ENCODE results near the gene UNC5A.

Gene UNC5A

DNA sequence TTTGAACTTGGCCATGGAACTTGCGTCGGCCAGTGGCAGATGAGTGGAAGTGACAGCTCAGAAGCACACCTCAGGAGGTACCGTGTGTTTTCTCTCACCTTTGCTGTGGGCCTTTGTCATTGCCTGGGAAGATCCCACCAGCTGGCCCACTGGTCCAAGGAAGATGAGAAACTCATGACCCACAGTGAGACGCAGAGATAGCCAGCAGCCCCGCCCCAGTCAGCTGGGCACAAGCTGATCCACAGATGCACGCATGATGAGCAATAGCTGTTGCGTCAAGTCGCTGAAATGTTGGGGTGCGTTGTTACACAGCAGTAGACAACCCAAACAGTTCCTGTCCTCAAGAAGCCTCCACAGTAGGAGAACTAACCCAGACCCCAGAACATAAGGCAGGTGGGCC lies 30.8 kb upstream of the UNC5A start:
- TF ChIP-seq TAF1 (IDR thresholded peaks at IDR 0.05; ENCODE audit: borderline replicate concordance, insufficient read depth, low read length) (no peak), SIN3A (IDR thresholded peaks at IDR 0.05; ENCODE audit: borderline replicate concordance, insufficient read depth, low read length) (no peak), POLR2AphosphoS5 (IDR thresholded peaks at IDR 0.05; ENCODE audit: low read depth, low read length) (no peak), FOXP2 (optimal IDR thresholded peaks at IDR 0.05; ENCODE audit: borderline replicate concordance, extremely low read depth, extremely low read length, insufficient read depth) (no peak)
- TF ChIP-seq, protein P1, sequence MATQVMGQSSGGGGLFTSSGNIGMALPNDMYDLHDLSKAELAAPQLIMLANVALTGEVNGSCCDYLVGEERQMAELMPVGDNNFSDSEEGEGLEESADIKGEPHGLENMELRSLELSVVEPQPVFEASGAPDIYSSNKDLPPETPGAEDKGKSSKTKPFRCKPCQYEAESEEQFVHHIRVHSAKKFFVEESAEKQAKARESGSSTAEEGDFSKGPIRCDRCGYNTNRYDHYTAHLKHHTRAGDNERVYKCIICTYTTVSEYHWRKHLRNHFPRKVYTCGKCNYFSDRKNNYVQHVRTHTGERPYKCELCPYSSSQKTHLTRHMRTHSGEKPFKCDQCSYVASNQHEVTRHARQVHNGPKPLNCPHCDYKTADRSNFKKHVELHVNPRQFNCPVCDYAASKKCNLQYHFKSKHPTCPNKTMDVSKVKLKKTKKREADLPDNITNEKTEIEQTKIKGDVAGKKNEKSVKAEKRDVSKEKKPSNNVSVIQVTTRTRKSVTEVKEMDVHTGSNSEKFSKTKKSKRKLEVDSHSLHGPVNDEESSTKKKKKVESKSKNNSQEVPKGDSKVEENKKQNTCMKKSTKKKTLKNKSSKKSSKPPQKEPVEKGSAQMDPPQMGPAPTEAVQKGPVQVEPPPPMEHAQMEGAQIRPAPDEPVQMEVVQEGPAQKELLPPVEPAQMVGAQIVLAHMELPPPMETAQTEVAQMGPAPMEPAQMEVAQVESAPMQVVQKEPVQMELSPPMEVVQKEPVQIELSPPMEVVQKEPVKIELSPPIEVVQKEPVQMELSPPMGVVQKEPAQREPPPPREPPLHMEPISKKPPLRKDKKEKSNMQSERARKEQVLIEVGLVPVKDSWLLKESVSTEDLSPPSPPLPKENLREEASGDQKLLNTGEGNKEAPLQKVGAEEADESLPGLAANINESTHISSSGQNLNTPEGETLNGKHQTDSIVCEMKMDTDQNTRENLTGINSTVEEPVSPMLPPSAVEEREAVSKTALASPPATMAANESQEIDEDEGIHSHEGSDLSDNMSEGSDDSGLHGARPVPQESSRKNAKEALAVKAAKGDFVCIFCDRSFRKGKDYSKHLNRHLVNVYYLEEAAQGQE (IDR thresholded peaks at IDR 0.05; ENCODE audit: insufficient read depth in 1 of 2, low read depth in 2 of 2, low read length in 2 of 2), result no peak

DNA sequence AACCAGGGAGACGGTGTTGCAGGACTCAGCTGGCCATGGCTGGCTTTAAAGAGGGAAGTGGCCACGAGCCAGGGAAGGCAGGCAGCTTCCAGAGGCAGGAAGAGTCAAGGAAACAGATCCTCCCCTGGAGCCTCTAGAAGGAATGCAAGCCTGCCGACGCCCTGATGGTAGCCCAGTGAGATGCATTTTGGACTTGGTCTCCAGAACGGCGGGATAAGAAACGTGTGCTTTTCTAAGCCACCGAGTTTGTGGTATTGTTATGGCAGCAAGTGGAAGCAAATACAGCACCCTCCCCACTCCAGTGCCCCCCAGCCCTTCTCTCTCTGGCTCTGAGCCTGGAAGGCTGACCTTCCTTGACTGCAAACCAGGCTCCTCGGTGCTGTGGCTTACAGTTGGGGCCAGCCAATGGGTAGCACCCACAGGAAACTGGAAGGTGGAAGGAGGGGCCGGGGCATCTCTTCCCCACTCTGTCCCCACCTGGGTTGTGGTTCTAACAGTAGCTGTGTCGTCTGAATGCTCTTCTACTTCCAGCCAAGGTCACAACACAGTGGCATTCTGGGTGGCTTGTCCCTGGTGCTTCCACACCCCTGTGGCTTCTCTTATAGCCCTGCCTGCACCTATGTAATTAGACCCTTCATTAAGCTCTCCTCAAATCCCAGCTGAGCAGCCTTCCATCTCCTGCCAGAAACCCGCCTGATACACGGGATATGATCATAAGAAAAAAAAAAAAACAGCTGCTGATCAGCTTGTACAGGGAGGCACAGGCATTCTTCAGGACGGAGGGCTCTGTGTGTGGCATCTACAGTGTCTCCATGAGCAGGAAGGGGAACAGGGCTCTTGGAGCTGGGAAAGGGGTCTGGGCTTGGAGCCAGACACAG lies 29.9 kb upstream of the UNC5A start:
- TF ChIP-seq SIN3A (IDR thresholded peaks at IDR 0.05; ENCODE audit: borderline replicate concordance, insufficient read depth, low read length) (no peak), TAF1 (IDR thresholded peaks at IDR 0.05; ENCODE audit: borderline replicate concordance, insufficient read depth, low read length) (no peak), POLR2AphosphoS5 (IDR thresholded peaks at IDR 0.05; ENCODE audit: low read depth, low read length) (no peak), FOXP2 (optimal IDR thresholded peaks at IDR 0.05; ENCODE audit: borderline replicate concordance, extremely low read depth, extremely low read length, insufficient read depth) (no peak)
- TF ChIP-seq, protein P1 (IDR thresholded peaks at IDR 0.05; ENCODE audit: insufficient read depth in 1 of 2, low read depth in 2 of 2, low read length in 2 of 2), result no peak

DNA sequence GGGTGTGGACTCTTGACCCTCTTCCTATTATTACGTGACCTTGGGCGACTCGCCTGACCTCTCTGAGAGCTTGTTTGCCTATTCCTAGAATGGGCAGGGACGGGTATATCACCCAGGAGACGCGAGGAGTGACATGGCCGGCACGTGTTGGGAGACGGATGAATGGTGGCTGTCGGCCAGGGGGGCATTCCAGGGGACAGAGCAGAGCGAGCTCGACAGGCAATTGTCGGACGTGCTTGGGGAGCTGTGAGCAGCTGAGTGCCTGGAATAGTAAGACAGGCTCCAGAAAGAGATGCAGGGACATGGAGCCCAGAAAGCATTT lies 29.3 kb upstream of the UNC5A start:
- TF ChIP-seq POLR2AphosphoS5 (IDR thresholded peaks at IDR 0.05; ENCODE audit: low read depth, low read length), result no peak
- no peak for TF ChIP-seq SIN3A (IDR thresholded peaks at IDR 0.05; ENCODE audit: borderline replicate concordance, insufficient read depth, low read length)
- TF ChIP-seq TAF1 (IDR thresholded peaks at IDR 0.05; ENCODE audit: borderline replicate concordance, insufficient read depth, low read length), result no peak
- TF ChIP-seq, protein P1 (IDR thresholded peaks at IDR 0.05; ENCODE audit: insufficient read depth in 1 of 2, low read depth in 2 of 2, low read length in 2 of 2), result no peak
- TF ChIP-seq FOXP2 (optimal IDR thresholded peaks at IDR 0.05; ENCODE audit: borderline replicate concordance, extremely low read depth, extremely low read length, insufficient read depth), result no peak

DNA sequence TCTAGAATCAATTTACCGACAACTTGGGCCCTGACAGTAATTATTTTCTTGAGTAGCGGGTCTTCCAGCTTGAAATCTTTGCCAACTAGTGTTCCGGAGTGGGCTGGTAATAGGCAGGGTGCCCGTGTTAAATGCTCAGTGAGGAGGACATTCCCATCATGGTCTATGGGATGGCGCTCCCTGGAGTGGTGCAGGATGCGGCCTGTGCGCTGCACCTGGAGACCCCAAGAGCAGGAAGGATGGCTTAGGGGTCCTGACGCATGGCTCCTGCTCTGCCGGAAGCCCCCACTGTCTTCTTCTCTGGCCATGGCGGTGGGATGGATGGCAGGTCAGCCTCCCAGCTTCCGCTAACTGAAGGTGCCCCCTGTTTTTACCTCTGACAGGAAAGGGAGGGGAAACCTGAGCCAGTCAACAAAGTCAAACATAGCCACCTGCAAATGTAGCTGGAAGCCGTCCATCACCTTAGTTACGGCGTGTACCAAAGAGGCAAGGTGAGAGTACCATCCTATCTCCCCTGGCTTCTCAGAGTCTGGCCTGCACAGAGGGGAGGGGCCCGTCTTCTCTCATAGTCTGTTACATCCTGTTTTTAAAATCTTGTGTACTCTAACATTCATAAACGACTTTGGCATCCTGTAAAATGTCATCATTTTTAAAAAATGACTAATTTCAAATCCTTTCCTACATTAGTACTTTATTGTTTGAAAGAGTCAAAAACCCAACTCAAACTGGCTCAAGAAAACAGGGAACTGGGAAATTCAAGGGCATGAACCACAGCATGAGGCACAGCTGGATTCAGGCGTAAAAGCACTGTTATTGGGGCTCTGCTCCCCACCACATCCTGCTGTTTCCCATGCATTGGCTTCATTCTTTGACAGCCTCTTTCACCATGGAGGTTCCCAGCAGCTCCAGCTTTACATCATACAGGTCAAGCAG lies 28.5 kb upstream of the UNC5A start:
- TF ChIP-seq SIN3A (IDR thresholded peaks at IDR 0.05; ENCODE audit: borderline replicate concordance, insufficient read depth, low read length) (no peak), FOXP2 (optimal IDR thresholded peaks at IDR 0.05; ENCODE audit: borderline replicate concordance, extremely low read depth, extremely low read length, insufficient read depth) (no peak), TAF1 (IDR thresholded peaks at IDR 0.05; ENCODE audit: borderline replicate concordance, insufficient read depth, low read length) (no peak), POLR2AphosphoS5 (IDR thresholded peaks at IDR 0.05; ENCODE audit: low read depth, low read length) (no peak)
- TF ChIP-seq, protein P1 (IDR thresholded peaks at IDR 0.05; ENCODE audit: insufficient read depth in 1 of 2, low read depth in 2 of 2, low read length in 2 of 2), result no peak

All from PFSK-1 (cell line).